WI38 (cell line): ENCODE results near the gene ANKRD11.
"Not testable (repeated sequence)": the region's sequence is repeated elsewhere in the genome, so short reads cannot be mapped to it uniquely, and the experiment has no call there.

Experiments used
- H3K4me3 ChIP-seq: 2 replicates; pipeline ENCODE4 v1.5.1; 2011; ENCODE audit warnings: low read depth, mild to moderate bottlenecking, control low read depth, low read length
- CTCF ChIP-seq: IDR thresholded peaks from 2 replicates; pipeline ENCODE4 v1.5.1; 2012; ENCODE audit warnings: low read depth, mild to moderate bottlenecking, control low read depth, low read length

The ANKRD11 gene

GRCh38 chr16:89332243-89332901 is 158.0 kb downstream of the ANKRD11 start:
- H3K4me3 ChIP-seq: no peak overlapping the region
- TF ChIP-seq CTCF: no peak

- no peak for TF ChIP-seq CTCF
- no peak overlapping the region for H3K4me3 ChIP-seq
Observed at GRCh38 chr16:89331371-89332109, 158.8 kb downstream of the ANKRD11 start.

- no peak for TF ChIP-seq CTCF
- no peak overlapping the region for H3K4me3 ChIP-seq
Observed at GRCh38 chr16:89330177-89330856, 160.0 kb downstream of the ANKRD11 start.

GRCh38 chr16:89329830-89330176 is 160.6 kb downstream of the ANKRD11 start:
- not testable (repeated sequence) for H3K4me3 ChIP-seq

- H3K4me3 ChIP-seq: not testable (repeated sequence)
Observed at GRCh38 chr16:89328412-89329400, 161.7 kb downstream of the ANKRD11 start.

GRCh38 chr16:89326721-89327120 is 163.6 kb downstream of the ANKRD11 start:
- no peak for TF ChIP-seq CTCF
- no peak overlapping the region for H3K4me3 ChIP-seq

- no peak for TF ChIP-seq CTCF
- H3K4me3 ChIP-seq: no peak overlapping the region
Observed at GRCh38 chr16:89325861-89326471, 164.4 kb downstream of the ANKRD11 start.
